ENCODE measurements around the gene STK32C.

GRCh38 chr10:132280646-132281074, 27.1 kb downstream of the STK32C start:
- TF ChIP-seq CTCF (IDR thresholded peaks at IDR 0.05) (no peak), EP300 (IDR thresholded peaks at IDR 0.05) (no peak), POLR2A (IDR thresholded peaks at IDR 0.05) (no peak), POLR2AphosphoS5 (IDR thresholded peaks at IDR 0.05) (no peak)

Data from upper lobe of left lung (tissue), 4 donors.